ENCODE measurements around the gene LEMD2. TPM values are rescaled to one million over a fixed set of nuclear protein-coding genes. Genes with fewer than 3 reads are reported as not detected.

LEMD2 gene
- total and polyA plus RNA-seq, 7 donors = 21.3 to 63.3 (median 37.3) TPM

DNA sequence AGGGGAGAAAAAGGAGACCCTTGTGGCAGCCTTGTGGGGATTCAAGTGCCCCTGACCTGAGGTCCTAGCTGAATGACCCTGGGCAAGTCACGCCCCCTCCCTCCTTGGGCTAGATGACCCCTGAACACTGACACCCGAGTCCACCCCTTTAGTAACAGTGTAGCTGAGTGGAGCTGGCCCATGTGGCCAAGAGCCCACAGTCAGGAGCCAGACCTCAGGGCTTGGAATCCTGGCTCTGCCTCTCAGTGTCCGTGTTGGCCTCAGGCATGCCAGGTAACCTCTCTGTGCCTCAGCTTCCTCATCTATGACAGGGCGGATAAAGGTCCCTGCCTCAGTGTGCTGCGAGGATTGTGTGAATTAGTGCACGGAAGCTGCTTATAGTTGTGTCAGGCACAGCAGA is 56.5 kb downstream of the LEMD2 start:
- no peaks in the 10 kb centered on the region for H3K9me3 ChIP-seq
- peak overlapping the region; percentile 72 for H3K4me3 ChIP-seq
- no peaks in the 10 kb centered on the region for H3K27me3 ChIP-seq (ENCODE audit: insufficient read depth in 3 of 3, low read length in 2 of 3)
- intact Hi-C loops (cut with DNase I) = no loop called here
- 35 to 60% (median 37%) methylated on average over 6 of the region's 6 CpGs for WGBS, 3 donors
- ATAC-seq (peak; percentile 21 to 42 (median 28)), DNase-seq (peak in 1 of 2 donors; percentile 82)
- peaks cover 93% of the 10 kb centered on the region for H3K4me1 ChIP-seq
- TF ChIP-seq, protein P1, sequence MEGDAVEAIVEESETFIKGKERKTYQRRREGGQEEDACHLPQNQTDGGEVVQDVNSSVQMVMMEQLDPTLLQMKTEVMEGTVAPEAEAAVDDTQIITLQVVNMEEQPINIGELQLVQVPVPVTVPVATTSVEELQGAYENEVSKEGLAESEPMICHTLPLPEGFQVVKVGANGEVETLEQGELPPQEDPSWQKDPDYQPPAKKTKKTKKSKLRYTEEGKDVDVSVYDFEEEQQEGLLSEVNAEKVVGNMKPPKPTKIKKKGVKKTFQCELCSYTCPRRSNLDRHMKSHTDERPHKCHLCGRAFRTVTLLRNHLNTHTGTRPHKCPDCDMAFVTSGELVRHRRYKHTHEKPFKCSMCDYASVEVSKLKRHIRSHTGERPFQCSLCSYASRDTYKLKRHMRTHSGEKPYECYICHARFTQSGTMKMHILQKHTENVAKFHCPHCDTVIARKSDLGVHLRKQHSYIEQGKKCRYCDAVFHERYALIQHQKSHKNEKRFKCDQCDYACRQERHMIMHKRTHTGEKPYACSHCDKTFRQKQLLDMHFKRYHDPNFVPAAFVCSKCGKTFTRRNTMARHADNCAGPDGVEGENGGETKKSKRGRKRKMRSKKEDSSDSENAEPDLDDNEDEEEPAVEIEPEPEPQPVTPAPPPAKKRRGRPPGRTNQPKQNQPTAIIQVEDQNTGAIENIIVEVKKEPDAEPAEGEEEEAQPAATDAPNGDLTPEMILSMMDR (IDR thresholded peaks at IDR 0.05) = no peak
- H3K27ac ChIP-seq = peak overlapping the region; percentile 100
- H3K36me3 ChIP-seq (ENCODE audit: insufficient read depth in 1 of 2, low read depth in 1 of 2) = peaks cover 0 to 86% of the 10 kb centered on the region in 2 donors

DNA sequence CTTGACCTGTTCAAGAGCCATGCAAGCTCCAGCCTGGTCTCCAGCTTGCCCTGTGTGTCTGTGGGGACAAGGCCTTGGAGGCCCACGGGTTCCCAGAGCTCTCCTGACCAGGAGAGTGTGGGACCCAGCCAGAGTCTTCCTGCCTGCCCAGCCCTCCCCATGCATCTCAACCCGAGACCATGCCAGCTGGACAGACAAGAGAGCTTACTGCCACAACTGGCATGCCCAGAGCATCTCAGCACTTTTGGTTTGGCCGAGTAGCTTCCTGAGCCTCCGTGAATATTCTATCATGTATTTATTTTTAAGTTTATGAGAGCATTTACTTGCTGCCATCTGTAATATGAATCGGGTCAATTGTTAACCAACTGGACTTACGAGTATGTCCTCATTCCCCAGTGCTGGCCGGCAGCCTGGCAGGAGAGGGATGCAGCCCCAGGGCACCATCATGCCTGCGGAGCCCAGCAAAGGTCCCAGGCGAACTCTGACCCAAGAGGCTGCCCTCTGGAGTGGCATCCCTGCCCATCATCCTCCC is 57.1 kb downstream of the LEMD2 start:
- Histone ChIP-seq H3K4me1 (peaks cover 93% of the 10 kb centered on the region), H3K27ac (peak overlapping the region; percentile 100), H3K36me3 (ENCODE audit: insufficient read depth in 1 of 2, low read depth in 1 of 2) (peaks cover 0 to 86% of the 10 kb centered on the region in 2 donors), H3K9me3 (no peaks in the 10 kb centered on the region), H3K27me3 (ENCODE audit: insufficient read depth in 3 of 3, low read length in 2 of 3) (no peaks in the 10 kb centered on the region), H3K4me3 (peak overlapping the region; percentile 48)
- WGBS, 3 donors = 25 to 34% (median 32%) methylated on average over 9 of the region's 9 CpGs
- intact Hi-C loops (cut with DNase I) = no loop called here
- TF ChIP-seq, protein P1 (IDR thresholded peaks at IDR 0.05) = no peak
- peak; percentile 52 to 69 (median 60) for ATAC-seq
- peak; percentile 78 to 94 for DNase-seq

DNA sequence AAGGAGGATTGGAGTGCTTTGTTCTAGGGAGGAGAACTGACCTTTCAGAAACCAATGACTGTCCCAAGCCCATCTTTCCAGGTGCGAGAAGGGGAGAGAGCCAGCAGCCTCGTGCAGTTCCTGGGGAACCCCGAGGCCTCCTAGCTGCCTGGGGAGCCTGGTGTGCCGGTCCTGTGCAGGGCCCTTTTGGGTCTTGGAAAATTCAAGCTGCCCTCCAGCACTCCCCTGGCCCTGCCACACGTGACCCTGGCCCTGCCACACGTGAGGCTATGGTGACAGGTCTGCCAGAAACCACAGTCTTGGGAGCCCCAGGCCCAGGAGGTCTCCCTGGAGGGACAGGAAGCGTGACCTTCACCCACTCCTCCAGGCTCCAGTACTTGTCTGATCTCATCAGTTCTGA is 57.9 kb downstream of the LEMD2 start:
- Histone ChIP-seq H3K27me3 (ENCODE audit: insufficient read depth in 3 of 3, low read length in 2 of 3) (no peaks in the 10 kb centered on the region), H3K27ac (peak overlapping the region; percentile 100), H3K4me1 (peaks cover 86% of the 10 kb centered on the region), H3K9me3 (no peaks in the 10 kb centered on the region), H3K36me3 (ENCODE audit: insufficient read depth in 1 of 2, low read depth in 1 of 2) (peaks cover 2 to 86% of the 10 kb centered on the region in 2 donors), H3K4me3 (peak overlapping the region; percentile 48)
- intact Hi-C loops (cut with DNase I) = no loop called here
- ATAC-seq (no peak), DNase-seq (peak in 1 of 2 donors; percentile 63)
- TF ChIP-seq, protein P1 (IDR thresholded peaks at IDR 0.05) = no peak
- WGBS, 3 donors = 54 to 75% (median 61%) methylated on average over 7 of the region's 7 CpGs

DNA sequence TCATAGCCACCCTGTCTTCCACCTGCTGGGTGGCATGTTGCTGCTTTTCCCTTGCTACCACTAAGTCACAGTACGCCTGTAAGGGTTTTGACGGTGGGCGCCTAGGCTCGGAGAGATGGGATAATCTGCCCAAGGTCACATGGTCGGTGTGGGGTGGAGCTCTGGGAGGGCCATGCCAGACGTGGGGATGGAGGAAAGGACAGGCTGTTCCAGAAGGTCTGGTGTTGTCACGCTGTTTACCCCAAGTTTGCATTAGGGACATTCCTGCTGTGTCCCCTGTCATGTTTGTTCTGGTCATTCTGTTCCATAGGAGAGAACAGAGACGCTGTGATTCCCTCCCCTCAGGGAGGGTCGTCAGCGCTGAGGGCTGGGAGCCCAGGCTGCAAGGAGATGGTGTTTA is 58.3 kb downstream of the LEMD2 start:
- intact Hi-C loops (cut with DNase I) = no loop called here
- Histone ChIP-seq H3K4me3 (peak overlapping the region; percentile 48), H3K36me3 (ENCODE audit: insufficient read depth in 1 of 2, low read depth in 1 of 2) (peaks cover 3 to 86% of the 10 kb centered on the region in 2 donors), H3K4me1 (peaks cover 82% of the 10 kb centered on the region), H3K27ac (peak overlapping the region; percentile 100), H3K9me3 (no peaks in the 10 kb centered on the region), H3K27me3 (ENCODE audit: insufficient read depth in 3 of 3, low read length in 2 of 3) (no peaks in the 10 kb centered on the region)
- DNase-seq (peak in 1 of 2 donors; percentile 82), ATAC-seq (peak in 3 of 4 donors; percentile 17 to 33 (median 30))
- 35 to 59% (median 38%) methylated on average over 10 of the region's 10 CpGs for WGBS, 3 donors
- TF ChIP-seq, protein P1 (IDR thresholded peaks at IDR 0.05) = no peak

DNA sequence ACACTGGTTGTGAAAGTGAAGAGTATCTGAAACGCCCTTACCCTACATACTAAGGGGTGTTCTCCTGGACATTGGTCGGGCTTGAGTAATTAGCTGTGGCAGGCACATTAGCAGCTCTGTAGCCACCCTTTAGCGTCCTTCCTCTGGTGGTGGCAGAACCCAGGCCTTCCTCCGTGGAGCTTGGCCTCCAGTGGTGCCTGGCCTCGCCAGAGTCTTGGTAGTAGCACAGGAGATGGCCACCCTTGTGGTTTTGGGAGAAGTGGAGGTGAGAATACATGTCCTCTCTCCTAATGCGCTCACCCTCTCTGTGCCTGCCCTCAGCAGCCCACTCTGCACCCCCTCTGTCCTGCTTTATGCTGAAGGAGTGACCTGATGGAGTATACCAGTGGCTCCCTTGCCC is 59.9 kb downstream of the LEMD2 start:
- intact Hi-C loops (cut with DNase I) = no loop called here
- DNase-seq (no peak), ATAC-seq (no peak)
- Histone ChIP-seq H3K36me3 (ENCODE audit: insufficient read depth in 1 of 2, low read depth in 1 of 2) (peaks cover 3 to 85% of the 10 kb centered on the region in 2 donors), H3K9me3 (no peaks in the 10 kb centered on the region), H3K27me3 (ENCODE audit: insufficient read depth in 3 of 3, low read length in 2 of 3) (no peaks in the 10 kb centered on the region), H3K4me1 (peaks cover 66% of the 10 kb centered on the region), H3K27ac (peak overlapping the region; percentile 100), H3K4me3 (no peak overlapping the region)
- WGBS, 3 donors = 73 to 87% (median 74%) methylated on average over 6 of the region's 6 CpGs
- TF ChIP-seq, protein P1 (IDR thresholded peaks at IDR 0.05) = no peak

Measured in psoas muscle (tissue), 8 donors.